ENCODE results near the gene ITPA. TPM values are rescaled to one million over a fixed set of nuclear protein-coding genes. Genes with fewer than 3 reads are reported as not detected.
A peak's percentile ranks its signal among the peaks of the same experiment; 100 is the strongest.

ITPA gene
- total and polyA plus RNA-seq, 2 of the 13 experiments (the other 11 are each of a cell fraction or from before 2014, with no cell fraction given), result 60.1 to 103 TPM

DNA sequence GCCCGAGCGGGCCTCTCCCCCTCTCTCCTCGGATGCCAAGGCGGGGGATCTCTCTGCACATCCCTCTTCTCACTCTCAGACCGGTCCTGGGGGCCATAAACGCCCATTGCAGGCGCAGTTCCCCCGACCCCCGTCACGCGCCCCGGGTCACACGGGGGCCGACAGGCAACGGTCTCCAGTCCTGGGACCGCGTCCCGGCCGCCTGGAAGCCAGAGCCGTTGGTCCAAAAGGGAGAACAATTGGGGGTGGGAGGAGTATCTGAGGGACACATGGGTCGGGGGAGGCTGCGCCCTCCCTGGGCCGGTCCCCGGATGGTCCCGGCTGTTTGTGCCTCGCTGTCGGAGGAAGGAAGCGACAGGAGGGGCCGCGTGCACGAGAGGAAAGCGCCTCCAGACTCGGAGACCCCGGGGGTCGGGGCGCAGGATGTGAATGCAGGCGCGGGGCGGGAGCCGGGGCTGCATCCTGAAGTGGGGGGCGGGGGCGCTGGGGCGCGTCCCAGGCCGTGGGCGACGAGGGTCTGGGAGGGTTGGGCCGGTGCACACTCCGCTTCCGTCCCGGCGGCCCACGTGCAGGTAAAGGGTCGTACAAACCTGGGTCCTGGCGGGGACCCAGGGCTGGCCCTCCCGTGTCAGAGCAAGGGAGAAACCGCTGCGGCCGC lies 28.8 kb downstream of the ITPA start (continued):
- TF ChIP-seq, protein P1, sequence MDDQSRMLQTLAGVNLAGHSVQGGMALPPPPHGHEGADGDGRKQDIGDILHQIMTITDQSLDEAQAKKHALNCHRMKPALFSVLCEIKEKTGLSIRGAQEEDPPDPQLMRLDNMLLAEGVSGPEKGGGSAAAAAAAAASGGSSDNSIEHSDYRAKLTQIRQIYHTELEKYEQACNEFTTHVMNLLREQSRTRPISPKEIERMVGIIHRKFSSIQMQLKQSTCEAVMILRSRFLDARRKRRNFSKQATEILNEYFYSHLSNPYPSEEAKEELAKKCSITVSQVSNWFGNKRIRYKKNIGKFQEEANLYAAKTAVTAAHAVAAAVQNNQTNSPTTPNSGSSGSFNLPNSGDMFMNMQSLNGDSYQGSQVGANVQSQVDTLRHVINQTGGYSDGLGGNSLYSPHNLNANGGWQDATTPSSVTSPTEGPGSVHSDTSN (CRISPR knock-in tag; IDR thresholded peaks at IDR 0.05; ENCODE audit: borderline replicate concordance), result no peak
- TF ChIP-seq RARA (CRISPR knock-in tag; IDR thresholded peaks at IDR 0.05) (no peak), IKZF4 (CRISPR knock-in tag; IDR thresholded peaks at IDR 0.05; ENCODE audit: borderline replicate concordance, low read depth, not compliant biosample characterization) (no peak), ZNF83 (CRISPR knock-in tag; IDR thresholded peaks at IDR 0.05; ENCODE audit: borderline replicate concordance) (0 out of 2 replicates have a peak, but pooled peaks have one; percentile 12), ZNF484 (CRISPR knock-in tag; IDR thresholded peaks at IDR 0.05; ENCODE audit: borderline replicate concordance, low read depth) (no peak), ZNF746 (CRISPR knock-in tag; IDR thresholded peaks at IDR 0.05) (0 out of 2 replicates have a peak, but pooled peaks have one; percentile 36), GFI1 (CRISPR knock-in tag; IDR thresholded peaks at IDR 0.05; ENCODE audit: borderline replicate concordance) (peak; percentile 27; the same call in 1 of the 2 replicates), HNRNPH1 (optimal IDR thresholded peaks at IDR 0.05; ENCODE audit: low read depth, low read length) (no peak), SRF (IDR thresholded peaks at IDR 0.05; ENCODE audit: low read depth, low read length) (no peak), ZNF292 (CRISPR knock-in tag; IDR thresholded peaks at IDR 0.05; ENCODE audit: borderline replicate concordance, low read depth) (no peak), ZNF562 (CRISPR knock-in tag; IDR thresholded peaks at IDR 0.05; ENCODE audit: borderline replicate concordance) (no peak), ZNF496 (CRISPR knock-in tag; IDR thresholded peaks at IDR 0.05; ENCODE audit: insufficient replicate concordance) (no peak), MBD4 (IDR thresholded peaks at IDR 0.05; ENCODE audit: borderline replicate concordance, low read length) (no peak), NFYB (CRISPR knock-in tag; IDR thresholded peaks at IDR 0.05) (no peak), SETDB1 (CRISPR knock-in tag; IDR thresholded peaks at IDR 0.05; ENCODE audit: borderline replicate concordance) (no peak), NR3C1 (CRISPR knock-in tag; IDR thresholded peaks at IDR 0.05) (no peak), ZNF652 (CRISPR knock-in tag; IDR thresholded peaks at IDR 0.05; ENCODE audit: borderline replicate concordance, low read depth) (no peak), U2AF1 (optimal IDR thresholded peaks at IDR 0.05; ENCODE audit: low read depth, low read length) (no peak), JDP2 (CRISPR knock-in tag; IDR thresholded peaks at IDR 0.05; ENCODE audit: borderline replicate concordance) (no peak), ZNF441 (CRISPR knock-in tag; IDR thresholded peaks at IDR 0.05; ENCODE audit: borderline replicate concordance) (no peak), ZNF780A (CRISPR knock-in tag; IDR thresholded peaks at IDR 0.05) (no peak)
- TF ChIP-seq, protein P2, sequence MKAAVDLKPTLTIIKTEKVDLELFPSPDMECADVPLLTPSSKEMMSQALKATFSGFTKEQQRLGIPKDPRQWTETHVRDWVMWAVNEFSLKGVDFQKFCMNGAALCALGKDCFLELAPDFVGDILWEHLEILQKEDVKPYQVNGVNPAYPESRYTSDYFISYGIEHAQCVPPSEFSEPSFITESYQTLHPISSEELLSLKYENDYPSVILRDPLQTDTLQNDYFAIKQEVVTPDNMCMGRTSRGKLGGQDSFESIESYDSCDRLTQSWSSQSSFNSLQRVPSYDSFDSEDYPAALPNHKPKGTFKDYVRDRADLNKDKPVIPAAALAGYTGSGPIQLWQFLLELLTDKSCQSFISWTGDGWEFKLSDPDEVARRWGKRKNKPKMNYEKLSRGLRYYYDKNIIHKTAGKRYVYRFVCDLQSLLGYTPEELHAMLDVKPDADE (CRISPR knock-in tag; IDR thresholded peaks at IDR 0.05), result no peak
- TF ChIP-seq, protein P3, sequence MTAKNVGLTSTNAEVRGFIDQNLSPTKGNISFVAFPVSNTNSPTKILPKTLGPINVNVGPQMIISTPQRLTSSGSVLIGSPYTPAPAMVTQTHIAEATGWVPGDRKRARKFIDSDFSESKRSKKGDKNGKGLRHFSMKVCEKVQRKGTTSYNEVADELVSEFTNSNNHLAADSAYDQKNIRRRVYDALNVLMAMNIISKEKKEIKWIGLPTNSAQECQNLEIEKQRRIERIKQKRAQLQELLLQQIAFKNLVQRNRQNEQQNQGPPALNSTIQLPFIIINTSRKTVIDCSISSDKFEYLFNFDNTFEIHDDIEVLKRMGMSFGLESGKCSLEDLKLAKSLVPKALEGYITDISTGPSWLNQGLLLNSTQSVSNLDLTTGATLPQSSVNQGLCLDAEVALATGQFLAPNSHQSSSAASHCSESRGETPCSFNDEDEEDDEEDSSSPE (CRISPR knock-in tag; IDR thresholded peaks at IDR 0.05), result no peak; the same call in 1 of the 2 replicates
- TF ChIP-seq, protein P4, sequence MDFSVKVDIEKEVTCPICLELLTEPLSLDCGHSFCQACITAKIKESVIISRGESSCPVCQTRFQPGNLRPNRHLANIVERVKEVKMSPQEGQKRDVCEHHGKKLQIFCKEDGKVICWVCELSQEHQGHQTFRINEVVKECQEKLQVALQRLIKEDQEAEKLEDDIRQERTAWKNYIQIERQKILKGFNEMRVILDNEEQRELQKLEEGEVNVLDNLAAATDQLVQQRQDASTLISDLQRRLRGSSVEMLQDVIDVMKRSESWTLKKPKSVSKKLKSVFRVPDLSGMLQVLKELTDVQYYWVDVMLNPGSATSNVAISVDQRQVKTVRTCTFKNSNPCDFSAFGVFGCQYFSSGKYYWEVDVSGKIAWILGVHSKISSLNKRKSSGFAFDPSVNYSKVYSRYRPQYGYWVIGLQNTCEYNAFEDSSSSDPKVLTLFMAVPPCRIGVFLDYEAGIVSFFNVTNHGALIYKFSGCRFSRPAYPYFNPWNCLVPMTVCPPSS (IDR thresholded peaks at IDR 0.05), result no peak
- TF ChIP-seq, protein P5, sequence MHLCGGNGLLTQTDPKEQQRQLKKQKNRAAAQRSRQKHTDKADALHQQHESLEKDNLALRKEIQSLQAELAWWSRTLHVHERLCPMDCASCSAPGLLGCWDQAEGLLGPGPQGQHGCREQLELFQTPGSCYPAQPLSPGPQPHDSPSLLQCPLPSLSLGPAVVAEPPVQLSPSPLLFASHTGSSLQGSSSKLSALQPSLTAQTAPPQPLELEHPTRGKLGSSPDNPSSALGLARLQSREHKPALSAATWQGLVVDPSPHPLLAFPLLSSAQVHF (CRISPR knock-in tag; IDR thresholded peaks at IDR 0.05), result peak; percentile 43; the same call in 1 of the 2 replicates

Data from HepG2 (cell line).